ENCODE results near the gene CBR3. TPM values are rescaled to one million over a fixed set of nuclear protein-coding genes. Genes with fewer than 3 reads are reported as not detected.
A peak's percentile ranks its signal among the peaks of the same experiment; 100 is the strongest.

Gene CBR3
- total RNA-seq, 4 donors from 2014 or later = 3.4 to 5.1 TPM; not detected in 2

DNA sequence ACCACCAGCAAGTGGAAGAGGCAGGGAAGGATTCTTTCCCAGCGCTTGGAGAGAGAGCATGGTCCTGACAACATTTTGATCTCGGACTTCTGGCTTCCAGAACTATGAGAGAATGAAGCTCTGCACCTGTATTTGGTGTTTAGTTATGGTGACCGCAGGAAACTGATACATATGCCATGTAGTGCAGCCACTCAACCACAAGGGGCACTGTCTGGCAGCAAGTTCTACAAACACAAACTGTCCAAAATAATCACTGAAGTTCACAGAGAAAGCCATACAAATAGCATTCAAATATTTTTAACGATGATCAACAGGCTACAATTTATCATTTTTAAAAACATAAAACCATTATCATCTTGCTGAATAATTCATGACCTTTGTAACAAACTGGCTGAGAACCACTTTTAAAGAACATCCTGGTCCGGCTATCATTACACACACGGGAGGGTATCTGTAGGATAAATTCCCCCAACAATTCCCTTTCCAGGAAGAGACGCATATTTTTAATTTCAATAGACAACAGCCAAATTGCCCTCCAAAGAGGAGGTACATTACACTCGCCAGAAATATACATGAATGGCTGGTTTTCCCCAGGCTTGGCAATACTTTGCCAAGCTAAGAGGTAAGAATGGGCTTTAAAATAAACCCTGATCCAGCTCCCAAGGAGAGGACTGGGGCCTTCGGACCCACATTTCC is 9.2 kb upstream of the CBR3 start:
- 0 to 25% methylated on average over 2 to 9 of the region's 9 CpGs for WGBS, 2 donors (ENCODE audit: low coverage in 1 of 2)
- H3K4me3 ChIP-seq = no peak overlapping the region
- intact Hi-C loops (cut with DNase I; ENCODE audit: low total_unique reads) = no loop called here
- H3K4me1 ChIP-seq = peaks cover 0 to 24% (median 11%) of the 10 kb centered on the region in 4 donors
- H3K9me3 ChIP-seq = no peaks in the 10 kb centered on the region
- no peaks in the 10 kb centered on the region for H3K36me3 ChIP-seq
- peak; percentile 67 for DNase-seq
- H3K27me3 ChIP-seq = no peaks in the 10 kb centered on the region
- peak overlapping the region in 3 of 4 donors; percentile 38 to 60 (median 60) for H3K27ac ChIP-seq
- in situ Hi-C loops (cut with MboI; ENCODE audit: low pct_ligation_motif_present in 1 of 4, low pct_unique_long_range_greater_than_20kb in 1 of 4, low sequenced_read_pairs in 3 of 4) = loop anchor here in 2 of 4 donors (25.0 kb wide), 1 partner anchor 212 kb away; no protein-coding TSS in a partner anchor
- no peak for TF ChIP-seq POLR2AphosphoS5 (IDR thresholded peaks at IDR 0.05)
- TF ChIP-seq, protein P1, sequence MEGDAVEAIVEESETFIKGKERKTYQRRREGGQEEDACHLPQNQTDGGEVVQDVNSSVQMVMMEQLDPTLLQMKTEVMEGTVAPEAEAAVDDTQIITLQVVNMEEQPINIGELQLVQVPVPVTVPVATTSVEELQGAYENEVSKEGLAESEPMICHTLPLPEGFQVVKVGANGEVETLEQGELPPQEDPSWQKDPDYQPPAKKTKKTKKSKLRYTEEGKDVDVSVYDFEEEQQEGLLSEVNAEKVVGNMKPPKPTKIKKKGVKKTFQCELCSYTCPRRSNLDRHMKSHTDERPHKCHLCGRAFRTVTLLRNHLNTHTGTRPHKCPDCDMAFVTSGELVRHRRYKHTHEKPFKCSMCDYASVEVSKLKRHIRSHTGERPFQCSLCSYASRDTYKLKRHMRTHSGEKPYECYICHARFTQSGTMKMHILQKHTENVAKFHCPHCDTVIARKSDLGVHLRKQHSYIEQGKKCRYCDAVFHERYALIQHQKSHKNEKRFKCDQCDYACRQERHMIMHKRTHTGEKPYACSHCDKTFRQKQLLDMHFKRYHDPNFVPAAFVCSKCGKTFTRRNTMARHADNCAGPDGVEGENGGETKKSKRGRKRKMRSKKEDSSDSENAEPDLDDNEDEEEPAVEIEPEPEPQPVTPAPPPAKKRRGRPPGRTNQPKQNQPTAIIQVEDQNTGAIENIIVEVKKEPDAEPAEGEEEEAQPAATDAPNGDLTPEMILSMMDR (IDR thresholded peaks at IDR 0.05) = peak; percentile 83 to 96 (median 91)

DNA sequence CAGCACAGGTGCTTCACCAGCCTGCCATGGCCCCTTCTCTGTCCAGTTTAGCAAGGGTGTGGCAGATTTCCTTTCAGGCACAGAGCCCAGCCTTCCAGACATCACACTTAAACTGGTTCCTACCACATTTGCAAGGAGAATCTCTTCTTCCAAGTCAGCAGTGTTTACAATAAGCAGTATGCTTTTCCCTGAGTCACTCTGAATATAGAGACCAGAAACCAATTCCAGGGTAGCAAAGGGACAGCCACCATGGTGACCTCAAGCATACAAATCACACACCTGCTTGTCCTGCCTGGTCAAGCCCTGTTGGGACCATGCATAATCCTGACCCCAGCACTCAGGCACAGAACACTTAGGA is 8.7 kb upstream of the CBR3 start:
- Histone ChIP-seq H3K36me3 (no peaks in the 10 kb centered on the region), H3K27ac (peak overlapping the region in 3 of 4 donors; percentile 38 to 60 (median 60)), H3K4me3 (no peak overlapping the region), H3K9me3 (no peaks in the 10 kb centered on the region), H3K4me1 (peaks cover 0 to 27% (median 11%) of the 10 kb centered on the region in 4 donors), H3K27me3 (no peaks in the 10 kb centered on the region)
- in situ Hi-C loops (cut with MboI; ENCODE audit: low pct_ligation_motif_present in 1 of 4, low pct_unique_long_range_greater_than_20kb in 1 of 4, low sequenced_read_pairs in 3 of 4) (loop anchor here in 2 of 4 donors (25.0 kb wide), 1 partner anchor 211 kb away; no protein-coding TSS in a partner anchor), intact Hi-C loops (cut with DNase I; ENCODE audit: low total_unique reads) (no loop called here)
- TF ChIP-seq POLR2A (IDR thresholded peaks at IDR 0.05) (no peak), POLR2AphosphoS5 (IDR thresholded peaks at IDR 0.05) (no peak), EP300 (IDR thresholded peaks at IDR 0.05; ENCODE audit: low read depth) (no peak)
- TF ChIP-seq, protein P1 (IDR thresholded peaks at IDR 0.05) = no peak
- no peak for DNase-seq

- DNase-seq = no peak
- 97 to 100% methylated on average over 2 to 5 of the region's 5 CpGs for WGBS, 2 donors (ENCODE audit: low coverage in 1 of 2)
- Histone ChIP-seq H3K27ac (peak overlapping the region in 2 of 4 donors; percentile 60), H3K4me1 (peaks cover 0 to 27% (median 11%) of the 10 kb centered on the region in 4 donors), H3K9me3 (no peaks in the 10 kb centered on the region), H3K4me3 (no peak overlapping the region), H3K27me3 (no peaks in the 10 kb centered on the region), H3K36me3 (no peaks in the 10 kb centered on the region)
- TF ChIP-seq, protein P1 (IDR thresholded peaks at IDR 0.05) = no peak
- TF ChIP-seq POLR2AphosphoS5 (IDR thresholded peaks at IDR 0.05) = no peak
- in situ Hi-C loops (cut with MboI; ENCODE audit: low pct_ligation_motif_present in 1 of 4, low pct_unique_long_range_greater_than_20kb in 1 of 4, low sequenced_read_pairs in 3 of 4) = loop anchor here in 2 of 4 donors (25.0 kb wide), 1 partner anchor 211 kb away; no protein-coding TSS in a partner anchor
- intact Hi-C loops (cut with DNase I; ENCODE audit: low total_unique reads) = no loop called here
Observed at GRCh38 chr21:36126621-36127110, 8.2 kb upstream of the CBR3 start.

DNA sequence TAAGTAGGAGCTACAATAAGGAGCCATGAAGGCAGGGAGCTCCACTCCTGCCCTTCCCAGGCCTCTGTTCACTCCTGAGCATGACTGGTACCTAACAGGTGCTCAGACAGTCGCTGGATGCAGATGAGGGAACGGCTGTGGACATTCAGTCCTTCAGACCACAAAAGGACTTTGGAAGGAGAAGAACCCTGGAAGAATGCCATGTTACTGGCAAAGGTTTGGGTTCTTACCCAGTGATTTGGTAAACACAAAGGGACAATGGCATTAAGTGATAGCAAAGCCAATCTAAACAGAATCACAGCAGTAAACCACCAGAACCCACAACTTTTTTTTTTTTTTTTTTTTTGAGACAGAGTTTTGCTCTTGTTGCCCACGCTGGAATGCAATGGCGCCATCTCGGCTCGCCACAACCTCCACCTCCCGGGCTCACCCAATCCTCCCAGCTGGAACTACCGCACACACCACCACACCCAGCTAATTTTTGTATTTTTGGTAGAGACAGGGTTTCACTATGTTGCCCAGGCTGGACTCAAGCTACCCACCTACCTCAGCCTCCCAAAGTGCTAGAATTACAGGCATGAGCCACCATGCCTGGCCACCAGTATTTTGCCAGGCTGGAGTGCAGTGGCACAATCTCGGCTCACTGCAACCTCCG is 7.5 kb upstream of the CBR3 start:
- Histone ChIP-seq H3K4me1 (peaks cover 0 to 27% (median 11%) of the 10 kb centered on the region in 4 donors), H3K27me3 (no peaks in the 10 kb centered on the region), H3K27ac (no peak overlapping the region), H3K9me3 (no peaks in the 10 kb centered on the region), H3K4me3 (no peak overlapping the region), H3K36me3 (no peaks in the 10 kb centered on the region)
- 78% methylated on average over 10 of the region's 10 CpGs; no CpG with 5 or more reads in 1 of the 2 donors for WGBS, 2 donors (ENCODE audit: low coverage in 1 of 2)
- in situ Hi-C loops (cut with MboI; ENCODE audit: low pct_ligation_motif_present in 1 of 4, low pct_unique_long_range_greater_than_20kb in 1 of 4, low sequenced_read_pairs in 3 of 4) (loop anchor here in 2 of 4 donors (25.0 kb wide), 1 partner anchor 210 kb away; no protein-coding TSS in a partner anchor), intact Hi-C loops (cut with DNase I; ENCODE audit: low total_unique reads) (no loop called here)
- TF ChIP-seq EP300 (IDR thresholded peaks at IDR 0.05; ENCODE audit: low read depth) = no peak
- TF ChIP-seq, protein P1 (IDR thresholded peaks at IDR 0.05) = no peak
- TF ChIP-seq POLR2AphosphoS5 (IDR thresholded peaks at IDR 0.05) = no peak
- TF ChIP-seq POLR2A (IDR thresholded peaks at IDR 0.05) = no peak
- no peak for DNase-seq

Data from transverse colon (tissue), 4 donors.